Endothelial cell of umbilical vein (primary cell): ENCODE data around the gene KHDC3L. TPM values are rescaled to one million over a fixed set of nuclear protein-coding genes. Genes with fewer than 3 reads are reported as not detected.

ENCODE experiments used
- BruUV-seq: library from RNA; stranded (reverse); fragments of 400-500 nt; replicated peaks from 2 replicates; lab custom pipeline; 2021; lab: Mats Ljungman, UMichigan
- CTCF ChIA-PET: fragments of 300-600, 350-600 bp; sonication (Branson Sonifier 250); formaldehyde crosslinking; loops from one replicate; lab custom pipeline; 2021; ENCODE audit warnings: antibody characterized with exemption, inconsistent platforms; lab: Charles Lee
- POLR2A ChIA-PET: fragments of 300-600, 350-600 bp; sonication (Branson Sonifier 250); formaldehyde crosslinking; loops from one replicate; lab custom pipeline; 2021; ENCODE audit warnings: antibody characterized with exemption, inconsistent platforms; lab: Charles Lee
- DNase-seq: peaks from one replicate; pipeline ENCODE4 v3.0.0-alpha.2; 2011; ENCODE audit warnings: low read depth, low spot score
- FAIRE-seq: peaks from 2 replicates; lab custom pipeline; 2011; peaks lifted over from hg19 to GRCh38; lab: Jason Lieb, UNC
- H2AFZ ChIP-seq: 2 replicates; pipeline ENCODE4 v1.6.0; 2012; ENCODE audit warnings: low read depth, low read length, control low read depth, inconsistent platforms
- H3K27ac ChIP-seq: 2 replicates; pipeline ENCODE4 v1.5.1; 2011; ENCODE audit warnings: low read depth, mild to moderate bottlenecking, control low read depth, low read length, moderate library complexity; ENCODE audit not compliant: insufficient read depth
- H3K27me3 ChIP-seq, 2 experiments: 2 replicates each; pipeline versions ENCODE4 v1.6.0 to v1.6.1; 2011; ENCODE audit warnings: low read length in 2 of 2, mixed read lengths in 1 of 2; ENCODE audit not compliant: control insufficient read depth in 2 of 2, insufficient read depth in 2 of 2
- H3K36me3 ChIP-seq, 2 experiments: 2 replicates in 1 of 2; 3 replicates in 1 of 2; pipeline ENCODE4 v1.5.1; 2011; ENCODE audit warnings: low read length in 2 of 2, mild to moderate bottlenecking in 1 of 2, moderate library complexity in 1 of 2; ENCODE audit not compliant: control insufficient read depth in 2 of 2, insufficient read depth in 2 of 2; ENCODE audit errors: extremely low read depth in 1 of 2
- H3K4me1 ChIP-seq: 3 replicates; pipeline ENCODE4 v1.5.1; 2011; ENCODE audit warnings: mild to moderate bottlenecking, low read length; ENCODE audit not compliant: control insufficient read depth, insufficient read depth; ENCODE audit errors: extremely low read depth
- H3K4me2 ChIP-seq: 2 replicates; pipeline ENCODE4 v1.6.1; 2011; ENCODE audit warnings: low read length, control low read depth, mixed read lengths; ENCODE audit not compliant: insufficient read depth
- H3K4me3 ChIP-seq, 3 experiments: fragments of 200-600 bp in 1 of 3; sonication (generic), shearing (Covaris generic) in 1 of 3; replicated peaks in 1 of 3; 2 replicates each; pipeline ENCODE4 v1.5.1; 2011 to 2016; ENCODE audit warnings: control low read depth in 3 of 3, low read length in 3 of 3, mild to moderate bottlenecking in 2 of 3, inconsistent platforms in 1 of 3, low read depth in 1 of 3, moderate library complexity in 1 of 3; ENCODE audit not compliant: insufficient read depth in 1 of 3
- H3K79me2 ChIP-seq: 2 replicates; pipeline ENCODE4 v1.6.0; 2012; ENCODE audit warnings: low read length, inconsistent platforms; ENCODE audit not compliant: control insufficient read depth, insufficient read depth
- H3K9ac ChIP-seq: replicated peaks from 2 replicates; pipeline ENCODE3; 2011; ENCODE audit warnings: low read length, control low read depth; ENCODE audit not compliant: insufficient read depth; ENCODE audit errors: extremely low read depth
- H3K9me1 ChIP-seq: replicated peaks from 3 replicates; pipeline ENCODE4 v1.6.0; 2011; ENCODE audit warnings: mild to moderate bottlenecking, low read length; ENCODE audit not compliant: control insufficient read depth, insufficient read depth; ENCODE audit errors: extremely low read depth
- H3K9me3 ChIP-seq: replicated peaks from 2 replicates; pipeline ENCODE4 v1.5.1; 2012; ENCODE audit warnings: low read length, inconsistent platforms; ENCODE audit not compliant: control insufficient read depth, insufficient read depth
- H4K20me1 ChIP-seq: replicated peaks from 2 replicates; pipeline ENCODE3; 2011; ENCODE audit warnings: mild to moderate bottlenecking, low read length; ENCODE audit not compliant: control insufficient read depth, insufficient read depth; ENCODE audit errors: extremely low read depth
- EZH2 ChIP-seq: IDR thresholded peaks from 2 replicates; pipeline ENCODE4 v1.6.1; 2012; ENCODE audit warnings: borderline replicate concordance, low read depth, mild to moderate bottlenecking, moderate library complexity, low read length, inconsistent platforms; ENCODE audit not compliant: severe bottlenecking
- FOS ChIP-seq: IDR thresholded peaks from 2 replicates; pipeline ENCODE4 v1.6.1; 2011; ENCODE audit warnings: mild to moderate bottlenecking, low read length, moderate library complexity, borderline replicate concordance; ENCODE audit not compliant: insufficient read depth
- GATA2 ChIP-seq: IDR thresholded peaks from 2 replicates; pipeline ENCODE4 v1.7.0; 2011; ENCODE audit warnings: low read depth, mild to moderate bottlenecking, moderate library complexity, mixed read lengths, low read length; ENCODE audit not compliant: insufficient read length, insufficient read depth
- JUN ChIP-seq: IDR thresholded peaks from 2 replicates; pipeline ENCODE4 v1.6.1; 2011; ENCODE audit warnings: borderline replicate concordance, low read depth; ENCODE audit not compliant: insufficient read length, insufficient read depth
- MYC ChIP-seq: IDR thresholded peaks from one replicate; pipeline ENCODE4 v1.6.1; 2011; ENCODE audit warnings: mild to moderate bottlenecking, low read depth, low read length
- POLR2A ChIP-seq: IDR thresholded peaks from 2 replicates; pipeline ENCODE4 v1.6.1; 2012; ENCODE audit warnings: low read depth, mild to moderate bottlenecking, control low read depth, low read length
- POLR2AphosphoS5 ChIP-seq: IDR thresholded peaks from 2 replicates; pipeline ENCODE4 v1.6.1; 2012; ENCODE audit warnings: low read depth, mild to moderate bottlenecking, control low read depth, low read length, moderate library complexity; ENCODE audit not compliant: insufficient read depth
- dilution Hi-C: fragments of 300-500 bp; cut with MboI; formaldehyde crosslinking; loops from one replicate; pipeline ENCODE4 v1.15.0; 2019; ENCODE audit warnings: low sequenced_read_pairs; ENCODE audit not compliant: extremely low pct_ligation_motif_present
- intact Hi-C: fragments of 100-400 bp; cut with micrococcal nuclease; formaldehyde crosslinking; loops from one replicate; pipeline ENCODE4 v1.10.0; 2022
- polyA plus RNA-seq, 4 experiments: library from polyadenylated mRNA; depleted of rRNA in 3 of 4; stranded (reverse) in 3 of 4; unstranded in 1 of 4; fragments of >200 nt; gene quantifications; 2 replicates each; pipeline versions ENCODE4 v1.2.1 to v1.2.3, GENCODE V29; 2011 to 2012; ENCODE audit warnings: missing spikeins in 1 of 4
- total RNA-seq: library from RNA; stranded (reverse); gene quantifications from 2 replicates; pipeline ENCODE4 v1.2.3, GENCODE V29; 2021
- TF ChIP-seq, protein P1 (sequence below): IDR thresholded peaks from 2 replicates; pipeline ENCODE4 v1.6.1; 2011; ENCODE audit not compliant: insufficient read depth, insufficient read length
- TF ChIP-seq, protein P2 (sequence below), 2 donors: IDR thresholded peaks; 1 replicate in 1 of 2; 2 replicates in 1 of 2; pipeline ENCODE4 v1.5.1; 2011; ENCODE audit warnings: low read length in 2 of 2, mild to moderate bottlenecking in 2 of 2, moderate library complexity in 2 of 2, control low read depth in 1 of 2, inconsistent platforms in 1 of 2, low read depth in 1 of 2; ENCODE audit not compliant: insufficient read depth in 1 of 2; ENCODE audit errors: extremely low read depth in 1 of 2

The KHDC3L gene
- total and polyA plus RNA-seq, 2 donors (not counting 3 experiments of a cell fraction or from before 2014, with no cell fraction given): not detected

DNA sequence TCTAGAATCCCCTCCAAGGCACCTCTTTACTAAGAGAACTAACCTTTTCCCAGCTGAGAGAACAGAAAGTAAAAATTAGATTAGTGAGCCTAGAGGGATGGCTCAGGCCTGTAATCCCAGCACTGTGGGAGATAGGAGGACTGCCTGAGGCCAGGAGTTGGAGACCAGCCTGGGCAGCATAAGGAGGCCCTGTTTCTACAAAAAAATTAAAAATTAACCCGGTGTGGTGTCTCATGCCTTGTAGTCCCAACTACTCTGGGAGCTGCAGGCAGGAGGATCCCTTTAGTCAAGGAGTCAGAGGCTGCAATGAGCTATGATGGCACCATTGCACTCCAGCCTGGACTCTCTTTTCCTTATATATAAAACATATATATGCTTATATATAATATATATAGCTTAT, 12.8 kb downstream of the KHDC3L start:
- Histone ChIP-seq H3K79me2 (no peaks in the 10 kb centered on the region), H3K4me2 (no peak overlapping the region), H4K20me1 (no peaks in the 10 kb centered on the region), H3K27me3 (no peaks in the 10 kb centered on the region), H3K9me3 (no peaks in the 10 kb centered on the region), H3K4me3 (no peak overlapping the region), H2AFZ (no peak overlapping the region), H3K9me1 (no peaks in the 10 kb centered on the region), H3K9ac (no peak overlapping the region), H3K27ac (no peak overlapping the region), H3K4me1 (no peaks in the 10 kb centered on the region), H3K36me3 (no peaks in the 10 kb centered on the region)
- BruUV-seq: no TSS peak
- FAIRE-seq (no peak), DNase-seq (no peak)
- CTCF ChIA-PET: interaction anchor here (1.2 kb wide), 1 partner anchor 49 kb away, joined by 4 read pairs; no protein-coding TSS in a partner anchor
- TF ChIP-seq POLR2AphosphoS5: no peak
- TF ChIP-seq, protein P1, sequence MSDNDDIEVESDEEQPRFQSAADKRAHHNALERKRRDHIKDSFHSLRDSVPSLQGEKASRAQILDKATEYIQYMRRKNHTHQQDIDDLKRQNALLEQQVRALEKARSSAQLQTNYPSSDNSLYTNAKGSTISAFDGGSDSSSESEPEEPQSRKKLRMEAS: no peak
- no peak for TF ChIP-seq GATA2
- no peak for TF ChIP-seq FOS
- intact Hi-C loops: no loop called here
- POLR2A ChIA-PET: no interaction called here
- dilution Hi-C loops: no loop called here

DNA sequence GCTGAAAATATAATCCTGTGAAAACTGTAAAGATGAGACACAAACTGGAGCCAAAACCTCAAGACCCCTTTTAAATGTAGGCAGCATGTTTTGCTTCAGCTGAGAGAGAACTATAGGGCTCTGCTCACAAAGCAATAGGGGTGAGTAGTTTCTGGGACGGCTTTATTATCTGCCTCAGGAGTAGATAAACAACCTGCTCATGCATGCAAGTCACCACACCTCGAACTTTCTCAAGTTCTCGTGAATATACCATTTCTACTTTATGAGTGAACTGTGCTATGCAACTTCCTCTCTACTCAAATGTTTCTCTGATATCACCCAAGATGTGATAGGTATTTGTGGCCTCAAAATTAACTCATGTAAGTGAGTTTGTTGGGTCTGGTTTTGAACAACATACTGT, 14.8 kb downstream of the KHDC3L start:
- H2AFZ ChIP-seq: no peak overlapping the region
- H3K4me2 ChIP-seq: no peak overlapping the region
- no peak overlapping the region for H3K4me3 ChIP-seq
- no peaks in the 10 kb centered on the region for H3K4me1 ChIP-seq
- no TSS peak for BruUV-seq
- FAIRE-seq (no peak), DNase-seq (no peak)
- intact Hi-C loops (no loop called here), dilution Hi-C loops (no loop called here)
- no peak overlapping the region for H3K9ac ChIP-seq
- no peak for TF ChIP-seq POLR2A
- TF ChIP-seq JUN: no peak
- TF ChIP-seq GATA2: no peak
- TF ChIP-seq POLR2AphosphoS5: no peak
- TF ChIP-seq, protein P2, sequence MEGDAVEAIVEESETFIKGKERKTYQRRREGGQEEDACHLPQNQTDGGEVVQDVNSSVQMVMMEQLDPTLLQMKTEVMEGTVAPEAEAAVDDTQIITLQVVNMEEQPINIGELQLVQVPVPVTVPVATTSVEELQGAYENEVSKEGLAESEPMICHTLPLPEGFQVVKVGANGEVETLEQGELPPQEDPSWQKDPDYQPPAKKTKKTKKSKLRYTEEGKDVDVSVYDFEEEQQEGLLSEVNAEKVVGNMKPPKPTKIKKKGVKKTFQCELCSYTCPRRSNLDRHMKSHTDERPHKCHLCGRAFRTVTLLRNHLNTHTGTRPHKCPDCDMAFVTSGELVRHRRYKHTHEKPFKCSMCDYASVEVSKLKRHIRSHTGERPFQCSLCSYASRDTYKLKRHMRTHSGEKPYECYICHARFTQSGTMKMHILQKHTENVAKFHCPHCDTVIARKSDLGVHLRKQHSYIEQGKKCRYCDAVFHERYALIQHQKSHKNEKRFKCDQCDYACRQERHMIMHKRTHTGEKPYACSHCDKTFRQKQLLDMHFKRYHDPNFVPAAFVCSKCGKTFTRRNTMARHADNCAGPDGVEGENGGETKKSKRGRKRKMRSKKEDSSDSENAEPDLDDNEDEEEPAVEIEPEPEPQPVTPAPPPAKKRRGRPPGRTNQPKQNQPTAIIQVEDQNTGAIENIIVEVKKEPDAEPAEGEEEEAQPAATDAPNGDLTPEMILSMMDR (IDR thresholded peaks at IDR 0.05; ENCODE audit: extremely low read depth in 1 of 2, insufficient read depth in 1 of 2, low read depth in 1 of 2, low read length in 2 of 2): no peak
- TF ChIP-seq, protein P1: no peak
- no peak for TF ChIP-seq MYC
- no peak for TF ChIP-seq FOS
- TF ChIP-seq EZH2: no peak
- ChIA-PET CTCF (interaction anchor here (1.3 kb wide), 2 partner anchors 12 kb away, joined by 3 to 7 read pairs; no protein-coding TSS in a partner anchor), POLR2A (no interaction called here)
- no peaks in the 10 kb centered on the region for H3K9me3 ChIP-seq
- H3K79me2 ChIP-seq: no peaks in the 10 kb centered on the region
- H3K36me3 ChIP-seq: no peaks in the 10 kb centered on the region
- no peaks in the 10 kb centered on the region for H3K9me1 ChIP-seq
- H3K27me3 ChIP-seq: no peaks in the 10 kb centered on the region
- no peaks in the 10 kb centered on the region for H4K20me1 ChIP-seq
- no peak overlapping the region for H3K27ac ChIP-seq
